Measurements from ENCODE around the gene RAP2C. TPM values are rescaled to one million over a fixed set of nuclear protein-coding genes. Genes with fewer than 3 reads are reported as not detected.

RAP2C gene
- total RNA-seq, 1 donor, result 24.6 TPM

- Histone ChIP-seq H2AFZ (ENCODE audit: low read length) (peak overlapping the region; percentile 80), H3K27ac (ENCODE audit: low read depth, low read length) (peak overlapping the region; percentile 75), H3K9me3 (ENCODE audit: low read depth, low read length) (no peaks in the 10 kb centered on the region), H3K79me2 (ENCODE audit: insufficient read depth, low read length) (peaks cover 28% of the 10 kb centered on the region), H3K36me3 (ENCODE audit: insufficient read depth, low read length) (peaks cover 4% of the 10 kb centered on the region), H3K27me3 (ENCODE audit: insufficient read depth, low read length) (no peaks in the 10 kb centered on the region), H3K4me3 (ENCODE audit: insufficient read depth, low read length) (peak overlapping the region; percentile 76), H4K20me1 (ENCODE audit: insufficient read depth, low read length) (peaks cover 6% of the 10 kb centered on the region), H3K4me1 (ENCODE audit: insufficient read depth, low read length) (peaks cover 21% of the 10 kb centered on the region), H3K4me2 (ENCODE audit: insufficient read depth, low read length) (peak overlapping the region; percentile 85)
- no peak for TF ChIP-seq CTCF (IDR thresholded peaks at IDR 0.05; ENCODE audit: extremely low read depth, low read depth, low read length)
- peak; percentile 85 for DNase-seq (ENCODE audit: insufficient read length, low spot score, missing footprints)
Measured at GRCh38 chrX:132217203-132218073, 1.8 kb downstream of the RAP2C start.

GRCh38 chrX:132216806-132217202, 2.4 kb downstream of the RAP2C start:
- Histone ChIP-seq H2AFZ (ENCODE audit: low read length) (peak overlapping the region; percentile 80), H3K36me3 (ENCODE audit: insufficient read depth, low read length) (peaks cover 4% of the 10 kb centered on the region), H3K4me2 (ENCODE audit: insufficient read depth, low read length) (peak overlapping the region; percentile 85), H4K20me1 (ENCODE audit: insufficient read depth, low read length) (peaks cover 6% of the 10 kb centered on the region), H3K27ac (ENCODE audit: low read depth, low read length) (peak overlapping the region; percentile 75), H3K27me3 (ENCODE audit: insufficient read depth, low read length) (no peaks in the 10 kb centered on the region), H3K79me2 (ENCODE audit: insufficient read depth, low read length) (peaks cover 28% of the 10 kb centered on the region), H3K9me3 (ENCODE audit: low read depth, low read length) (no peaks in the 10 kb centered on the region), H3K4me1 (ENCODE audit: insufficient read depth, low read length) (peaks cover 21% of the 10 kb centered on the region), H3K4me3 (ENCODE audit: insufficient read depth, low read length) (peak overlapping the region; percentile 76)
- TF ChIP-seq CTCF (IDR thresholded peaks at IDR 0.05; ENCODE audit: extremely low read depth, low read depth, low read length), result no peak
- DNase-seq (ENCODE audit: insufficient read length, low spot score, missing footprints), result no peak

GRCh38 chrX:132216283-132216682, 3.0 kb downstream of the RAP2C start:
- Histone ChIP-seq H3K4me2 (ENCODE audit: insufficient read depth, low read length) (peak overlapping the region; percentile 85), H3K36me3 (ENCODE audit: insufficient read depth, low read length) (peaks cover 4% of the 10 kb centered on the region), H4K20me1 (ENCODE audit: insufficient read depth, low read length) (peaks cover 6% of the 10 kb centered on the region), H2AFZ (ENCODE audit: low read length) (no peak overlapping the region), H3K4me3 (ENCODE audit: insufficient read depth, low read length) (peak overlapping the region; percentile 76), H3K27me3 (ENCODE audit: insufficient read depth, low read length) (no peaks in the 10 kb centered on the region), H3K4me1 (ENCODE audit: insufficient read depth, low read length) (peaks cover 21% of the 10 kb centered on the region), H3K27ac (ENCODE audit: low read depth, low read length) (peak overlapping the region; percentile 75), H3K79me2 (ENCODE audit: insufficient read depth, low read length) (peaks cover 28% of the 10 kb centered on the region), H3K9me3 (ENCODE audit: low read depth, low read length) (no peaks in the 10 kb centered on the region)
- TF ChIP-seq CTCF (IDR thresholded peaks at IDR 0.05; ENCODE audit: extremely low read depth, low read depth, low read length), result no peak
- no peak for DNase-seq (ENCODE audit: insufficient read length, low spot score, missing footprints)

- Histone ChIP-seq H3K27me3 (ENCODE audit: insufficient read depth, low read length) (no peaks in the 10 kb centered on the region), H4K20me1 (ENCODE audit: insufficient read depth, low read length) (peaks cover 6% of the 10 kb centered on the region), H3K4me2 (ENCODE audit: insufficient read depth, low read length) (no peak overlapping the region), H3K79me2 (ENCODE audit: insufficient read depth, low read length) (peaks cover 29% of the 10 kb centered on the region), H3K9me3 (ENCODE audit: low read depth, low read length) (no peaks in the 10 kb centered on the region), H2AFZ (ENCODE audit: low read length) (no peak overlapping the region), H3K4me3 (ENCODE audit: insufficient read depth, low read length) (no peak overlapping the region), H3K4me1 (ENCODE audit: insufficient read depth, low read length) (peaks cover 17% of the 10 kb centered on the region), H3K27ac (ENCODE audit: low read depth, low read length) (no peak overlapping the region), H3K36me3 (ENCODE audit: insufficient read depth, low read length) (peaks cover 4% of the 10 kb centered on the region)
- TF ChIP-seq CTCF (IDR thresholded peaks at IDR 0.05; ENCODE audit: extremely low read depth, low read depth, low read length), result no peak
- no peak for DNase-seq (ENCODE audit: insufficient read length, low spot score, missing footprints)
Measured at GRCh38 chrX:132214518-132214917, 4.7 kb downstream of the RAP2C start.

Measured in osteoblast (primary cell).